ENCODE data around the gene ARMC8.

The ARMC8 gene

GRCh38 chr3:138200424-138200823 lies 13.3 kb downstream of the ARMC8 start:
- no peak overlapping the region for H3K27ac ChIP-seq
- TF ChIP-seq, protein P1, sequence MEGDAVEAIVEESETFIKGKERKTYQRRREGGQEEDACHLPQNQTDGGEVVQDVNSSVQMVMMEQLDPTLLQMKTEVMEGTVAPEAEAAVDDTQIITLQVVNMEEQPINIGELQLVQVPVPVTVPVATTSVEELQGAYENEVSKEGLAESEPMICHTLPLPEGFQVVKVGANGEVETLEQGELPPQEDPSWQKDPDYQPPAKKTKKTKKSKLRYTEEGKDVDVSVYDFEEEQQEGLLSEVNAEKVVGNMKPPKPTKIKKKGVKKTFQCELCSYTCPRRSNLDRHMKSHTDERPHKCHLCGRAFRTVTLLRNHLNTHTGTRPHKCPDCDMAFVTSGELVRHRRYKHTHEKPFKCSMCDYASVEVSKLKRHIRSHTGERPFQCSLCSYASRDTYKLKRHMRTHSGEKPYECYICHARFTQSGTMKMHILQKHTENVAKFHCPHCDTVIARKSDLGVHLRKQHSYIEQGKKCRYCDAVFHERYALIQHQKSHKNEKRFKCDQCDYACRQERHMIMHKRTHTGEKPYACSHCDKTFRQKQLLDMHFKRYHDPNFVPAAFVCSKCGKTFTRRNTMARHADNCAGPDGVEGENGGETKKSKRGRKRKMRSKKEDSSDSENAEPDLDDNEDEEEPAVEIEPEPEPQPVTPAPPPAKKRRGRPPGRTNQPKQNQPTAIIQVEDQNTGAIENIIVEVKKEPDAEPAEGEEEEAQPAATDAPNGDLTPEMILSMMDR (conservative IDR thresholded peaks at IDR 0.05): no peak

DNA sequence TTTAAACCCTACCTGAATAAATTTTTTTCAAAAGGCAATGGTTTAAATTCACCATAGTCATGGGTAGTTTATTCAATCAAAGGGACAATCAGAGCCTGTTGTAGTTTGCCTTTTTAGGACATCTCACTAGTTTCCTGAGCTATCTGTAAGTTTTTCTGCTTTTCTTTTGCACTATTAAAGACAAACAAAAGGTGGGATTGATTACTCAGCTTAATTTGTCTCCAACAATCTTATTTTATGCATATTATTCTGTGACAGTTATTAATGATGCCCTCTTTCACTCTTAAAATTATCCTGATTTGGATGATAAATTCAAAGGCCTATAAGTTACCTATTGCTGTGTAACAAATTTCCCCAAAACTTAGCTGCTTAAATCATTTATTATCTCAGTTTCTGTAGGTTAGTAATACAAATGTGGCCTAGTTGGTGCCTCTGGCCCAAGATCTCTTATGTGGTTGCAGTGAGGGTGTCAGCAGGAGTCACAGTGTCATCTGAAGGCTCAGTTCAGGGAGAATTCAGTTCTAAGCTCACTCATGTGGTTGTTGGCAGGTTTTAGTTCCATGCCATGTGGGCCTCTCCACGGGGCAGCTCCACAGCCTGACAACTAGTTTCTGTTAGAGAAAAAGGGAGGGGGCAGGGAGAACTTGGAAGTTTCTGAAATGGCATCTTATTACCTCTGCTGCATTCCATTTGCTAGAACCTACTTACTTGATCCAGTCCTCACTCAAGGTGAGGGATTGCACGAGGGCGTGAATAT lies 16.0 kb downstream of the ARMC8 start:
- no peak overlapping the region for H3K27ac ChIP-seq
- TF ChIP-seq, protein P1 (conservative IDR thresholded peaks at IDR 0.05): no peak

GRCh38 chr3:138203938-138204337 lies 16.8 kb downstream of the ARMC8 start:
- TF ChIP-seq, protein P1 (conservative IDR thresholded peaks at IDR 0.05): no peak
- H3K27ac ChIP-seq: no peak overlapping the region

GRCh38 chr3:138205527-138205926 lies 18.4 kb downstream of the ARMC8 start:
- TF ChIP-seq, protein P1 (conservative IDR thresholded peaks at IDR 0.05): no peak

GRCh38 chr3:138206196-138206595 lies 19.1 kb downstream of the ARMC8 start:
- H3K27ac ChIP-seq: no peak overlapping the region
- TF ChIP-seq, protein P1 (conservative IDR thresholded peaks at IDR 0.05): no peak

More at GRCh38 chr3:138205527-138205926, 18.4 kb downstream of the ARMC8 start:
- no peak overlapping the region for H3K27ac ChIP-seq

DNA sequence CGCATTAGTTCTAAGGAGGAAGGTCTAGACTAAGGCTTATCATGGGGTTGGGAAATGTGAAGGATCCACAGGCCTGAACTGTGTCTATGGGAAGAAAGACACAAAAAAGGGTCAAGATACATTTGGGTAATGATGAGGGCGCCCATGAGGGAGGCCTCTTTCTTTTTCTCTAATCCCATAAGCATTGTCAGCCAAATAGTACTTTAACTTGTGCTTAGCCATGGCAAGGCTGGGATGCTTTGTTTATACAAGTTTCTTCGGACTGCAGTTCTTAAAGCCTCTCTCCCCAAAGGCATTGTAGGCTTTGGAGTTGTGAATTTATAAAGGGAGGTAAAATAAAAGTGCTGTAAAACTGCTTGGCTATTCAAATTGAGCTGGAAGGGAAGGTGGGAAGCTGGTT lies 23.4 kb downstream of the ARMC8 start:
- TF ChIP-seq, protein P1 (conservative IDR thresholded peaks at IDR 0.05): no peak
- H3K27ac ChIP-seq: no peak overlapping the region

DNA sequence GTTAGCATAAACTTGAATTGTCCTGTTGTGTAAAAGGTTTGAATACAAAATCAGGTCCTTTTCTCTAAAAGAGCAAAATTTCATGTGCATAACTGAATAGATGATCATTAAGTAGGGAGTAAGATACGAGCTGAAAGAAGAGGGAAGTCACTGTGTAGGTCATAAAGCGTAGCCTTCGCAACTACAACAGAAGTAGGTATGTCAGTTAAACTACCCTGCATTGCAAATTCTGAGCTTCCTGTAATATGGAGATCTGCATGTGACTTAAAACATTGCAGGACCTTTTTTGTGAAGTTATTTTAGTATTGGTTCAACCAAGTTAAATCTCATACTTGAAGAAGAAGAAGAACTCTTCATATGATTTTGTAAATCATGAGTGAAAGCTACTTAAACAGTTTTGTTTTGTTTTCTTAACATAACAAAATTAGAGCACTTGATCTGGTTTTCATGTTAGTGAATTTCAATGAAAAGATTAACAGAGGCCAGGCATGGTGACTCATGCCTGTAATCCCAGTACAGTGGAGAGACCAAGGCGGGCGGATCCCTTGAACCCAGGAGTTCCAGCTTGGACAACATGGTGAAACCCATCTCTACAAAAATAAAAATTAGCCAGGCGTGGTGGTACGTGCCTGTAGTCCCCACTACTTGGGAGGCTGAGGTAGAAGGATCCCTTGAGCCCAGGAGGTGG lies 26.4 kb downstream of the ARMC8 start:
- H3K27ac ChIP-seq: no peak overlapping the region
- TF ChIP-seq, protein P1 (conservative IDR thresholded peaks at IDR 0.05): no peak

Measured in VCaP (cell line).